SIG-M5 treated with dmso at 0.1 percent for 504 hours (cell line): ENCODE results near the gene MTFR1L.
"Not testable (repeated sequence)": the region's sequence is repeated elsewhere in the genome, so short reads cannot be mapped to it uniquely, and the experiment has no call there.

Experiments
- DNase-seq: peaks from one replicate; lab custom pipeline; 2025; ENCODE audit not compliant: unreplicated experiment; lab: John Stamatoyannopoulos, UW

Gene MTFR1L

DNA sequence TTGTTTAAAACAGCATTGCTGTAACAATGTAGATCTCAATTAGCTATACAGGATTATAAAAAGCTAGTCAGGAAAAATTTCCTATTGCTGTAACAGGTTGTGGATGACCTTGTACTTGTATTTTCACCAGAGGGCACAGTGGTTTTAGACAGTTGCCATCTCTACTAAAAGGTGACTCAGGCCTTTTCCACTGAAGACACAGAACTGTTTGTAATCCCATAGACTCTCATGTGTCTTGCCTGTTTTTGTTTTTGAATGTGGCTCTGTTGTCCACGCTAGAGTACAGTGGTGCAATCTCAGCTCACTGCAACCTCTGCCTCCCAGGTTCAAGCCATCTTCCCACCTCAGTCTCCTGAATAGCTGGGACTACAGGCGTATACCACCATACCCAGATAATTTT is 5.9 kb downstream of the MTFR1L start:
- DNase-seq = no peak

GRCh38 chr1:25826571-25826970 is 6.8 kb downstream of the MTFR1L start:
- DNase-seq = no peak

- no peak for DNase-seq
Observed at GRCh38 chr1:25828491-25828890, 8.7 kb downstream of the MTFR1L start.

DNA sequence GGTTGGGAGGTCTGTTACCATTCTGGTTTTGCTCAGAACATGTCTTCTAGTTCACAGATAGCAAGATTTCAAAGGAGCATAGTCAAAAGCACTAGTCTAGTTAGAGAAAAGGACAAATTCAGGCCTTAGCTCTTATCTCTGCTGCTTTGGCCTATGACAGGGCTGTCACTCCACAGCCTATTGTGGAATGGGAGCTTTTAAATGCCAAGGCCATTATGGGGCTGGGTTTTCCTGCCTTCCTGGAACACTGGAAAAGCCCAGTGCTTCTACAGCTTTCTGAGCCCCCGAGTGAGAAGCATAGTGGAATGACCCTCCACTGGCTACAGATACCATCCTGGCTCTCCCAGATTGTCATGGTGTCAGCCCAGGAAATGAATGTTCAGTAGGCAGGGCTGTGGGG is 9.3 kb downstream of the MTFR1L start:
- DNase-seq = no peak

DNA sequence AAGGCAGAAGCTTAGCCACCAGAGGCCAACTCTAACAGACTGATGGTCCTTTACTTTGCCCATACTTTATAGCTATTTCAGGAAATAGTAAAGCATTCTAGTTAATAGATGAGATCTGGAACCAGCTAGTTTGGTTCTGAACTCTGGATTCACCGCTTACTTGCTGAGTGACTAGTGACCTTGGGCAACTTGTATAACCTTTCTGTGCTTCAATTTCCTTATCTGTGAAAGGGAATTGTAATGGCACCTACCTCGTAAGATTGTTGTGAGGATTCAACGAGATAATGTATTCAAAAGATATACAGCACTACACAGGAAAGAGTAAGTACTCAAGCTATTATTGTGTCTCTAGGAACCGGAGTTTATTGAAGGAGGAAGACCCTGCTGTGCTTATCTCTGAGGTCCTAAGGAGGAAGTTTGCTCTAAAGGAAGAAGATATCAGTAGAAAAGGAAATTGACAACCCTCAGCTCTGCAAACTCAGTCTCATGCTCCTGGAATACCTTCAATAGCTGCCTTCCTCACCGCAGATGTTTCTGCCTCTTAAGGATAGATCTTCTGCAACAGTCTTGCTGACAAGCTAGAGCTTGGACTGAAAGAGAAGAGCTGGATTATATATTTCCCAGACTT is 11.9 kb downstream of the MTFR1L start:
- DNase-seq = no peak

DNA sequence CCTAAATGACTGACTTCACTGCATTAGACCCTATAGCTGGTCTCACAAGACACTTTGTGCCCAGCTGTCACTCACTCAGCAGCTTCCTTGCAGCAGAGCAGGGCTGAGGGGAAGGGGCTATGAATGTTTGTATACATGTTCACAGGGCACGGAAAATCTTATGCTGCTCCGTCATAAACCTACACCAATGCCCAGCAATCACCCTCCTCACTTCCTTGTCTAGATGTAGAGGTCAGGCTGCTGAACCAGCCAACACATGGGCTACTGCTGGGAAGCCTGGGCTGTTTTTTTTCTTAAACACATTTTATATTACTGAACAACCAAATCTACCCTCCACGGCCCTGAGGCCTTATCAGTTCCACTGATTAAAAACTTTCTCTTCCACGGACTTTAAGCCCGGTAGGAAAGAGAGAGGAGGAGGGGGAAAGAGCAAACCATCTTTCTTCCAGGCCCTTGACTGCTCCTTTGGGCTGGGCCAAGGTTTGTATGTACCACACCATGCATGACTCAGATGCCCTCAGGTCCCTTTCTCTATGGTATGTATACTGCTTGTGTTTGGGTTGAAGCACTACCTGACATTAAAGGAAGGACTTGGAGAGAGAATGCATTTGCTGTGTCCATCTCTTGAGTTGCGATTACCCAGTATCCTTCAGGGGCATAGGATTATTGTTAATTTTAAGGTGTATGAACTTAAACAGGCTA is 12.7 kb downstream of the MTFR1L start:
- DNase-seq = no peak

- DNase-seq = no peak
Observed at GRCh38 chr1:25833158-25833557, 13.4 kb downstream of the MTFR1L start.

GRCh38 chr1:25834894-25835293 is 15.1 kb downstream of the MTFR1L start:
- no peak for DNase-seq

- no peak for DNase-seq
Observed at GRCh38 chr1:25836695-25837094, 16.9 kb downstream of the MTFR1L start.

- no peak for DNase-seq
Observed at GRCh38 chr1:25837262-25837875, 17.6 kb downstream of the MTFR1L start.

GRCh38 chr1:25839808-25840207 is 20.1 kb downstream of the MTFR1L start:
- DNase-seq = not testable (repeated sequence)

- DNase-seq = no peak
Observed at GRCh38 chr1:25843483-25843882, 23.7 kb downstream of the MTFR1L start.

GRCh38 chr1:25844536-25845337 is 25.0 kb downstream of the MTFR1L start:
- DNase-seq = no peak

DNA sequence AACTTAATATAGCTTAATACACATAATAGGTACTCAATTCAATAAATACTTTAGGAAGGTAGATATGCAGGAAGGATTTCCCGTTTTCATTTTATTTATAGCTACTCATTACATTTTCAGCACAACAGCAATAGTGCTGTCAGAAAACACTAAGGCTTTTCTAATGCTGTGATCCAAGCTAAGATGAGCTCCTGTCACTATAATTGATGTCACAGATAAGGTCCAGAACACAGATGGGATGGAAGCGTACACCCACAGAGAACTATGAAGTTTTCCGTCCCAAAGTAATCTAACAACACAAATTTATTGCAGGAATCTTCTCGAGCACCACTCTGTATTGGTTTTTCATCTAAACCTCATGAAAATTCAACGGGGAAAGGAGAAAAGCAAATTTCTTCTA is 25.9 kb downstream of the MTFR1L start:
- DNase-seq = no peak

DNA sequence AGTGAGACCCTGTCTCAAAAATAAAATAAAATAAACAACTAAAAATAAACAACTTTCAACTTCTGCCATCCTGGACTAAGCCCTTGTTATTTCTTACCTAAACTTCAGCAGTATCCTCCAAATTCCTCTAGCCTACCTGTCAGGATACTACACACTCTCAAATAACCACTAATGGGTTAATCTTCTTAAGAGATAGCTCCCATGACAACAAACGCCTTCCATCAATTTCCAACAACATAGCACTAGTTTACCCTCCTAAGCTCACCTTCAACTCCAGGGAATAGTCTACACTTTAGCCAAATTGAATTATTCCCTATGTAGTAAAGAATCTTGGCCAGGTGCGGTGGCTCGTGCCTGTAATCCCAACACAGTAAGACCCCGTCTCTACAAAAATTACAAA is 28.2 kb downstream of the MTFR1L start:
- no peak for DNase-seq

GRCh38 chr1:25848531-25848930 is 28.8 kb downstream of the MTFR1L start:
- no peak for DNase-seq

DNA sequence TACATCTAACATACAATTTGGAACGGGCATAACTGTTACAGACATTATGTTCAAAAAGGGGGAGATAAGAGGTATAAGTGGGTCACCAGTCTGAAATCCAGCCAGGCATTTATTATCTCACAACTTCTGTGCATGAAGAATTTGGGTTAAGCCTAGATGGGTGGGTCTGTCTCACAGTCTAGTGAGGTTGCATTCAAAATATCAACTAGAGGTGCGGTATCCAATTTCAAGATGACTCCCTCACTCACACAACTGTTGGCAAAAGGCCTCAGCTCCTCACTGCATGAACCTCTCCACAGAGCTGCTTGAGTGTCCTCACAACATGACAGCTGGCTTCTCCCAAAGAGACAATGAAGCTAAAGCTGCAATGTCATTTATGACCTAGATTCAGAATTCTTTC is 34.8 kb downstream of the MTFR1L start:
- DNase-seq = no peak

DNA sequence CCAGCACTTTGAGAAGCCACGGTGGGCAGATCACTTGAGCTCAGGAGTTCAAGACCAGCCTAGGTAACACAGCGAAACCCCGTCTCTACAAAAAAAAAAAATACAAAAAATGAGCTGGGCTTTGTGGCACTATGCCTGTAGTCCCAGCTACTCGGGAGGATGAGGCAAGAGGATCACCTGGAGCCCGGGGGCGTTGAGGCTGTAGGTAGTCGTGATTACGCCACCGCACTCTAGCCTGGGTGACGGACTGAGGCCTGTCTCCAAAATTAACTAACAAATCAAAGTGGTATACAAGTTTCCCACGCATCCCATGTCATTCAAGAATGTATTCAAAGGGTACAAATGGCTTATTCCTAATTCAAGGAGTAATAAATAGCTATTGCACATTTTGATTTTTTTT is 37.1 kb downstream of the MTFR1L start:
- DNase-seq = no peak

DNA sequence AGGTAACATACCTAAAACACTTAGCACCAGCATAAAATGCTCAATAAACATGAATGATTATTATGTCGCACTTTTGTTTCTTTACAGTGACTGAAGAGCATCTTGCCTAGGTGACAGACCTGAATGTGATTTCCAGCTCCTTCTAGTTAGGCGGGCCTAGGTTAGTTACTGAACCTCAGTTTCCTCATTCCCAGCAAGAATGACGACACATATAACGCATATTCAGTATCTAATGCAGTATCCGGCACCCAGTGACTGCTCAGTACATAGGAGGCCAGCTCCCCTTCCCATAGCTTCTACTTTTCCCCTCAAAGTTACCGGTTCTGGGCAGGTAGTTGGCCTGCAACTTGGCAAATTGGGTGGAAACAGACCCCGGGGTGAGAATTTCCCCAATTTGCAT is 38.7 kb downstream of the MTFR1L start:
- DNase-seq = peak; percentile 60

DNA sequence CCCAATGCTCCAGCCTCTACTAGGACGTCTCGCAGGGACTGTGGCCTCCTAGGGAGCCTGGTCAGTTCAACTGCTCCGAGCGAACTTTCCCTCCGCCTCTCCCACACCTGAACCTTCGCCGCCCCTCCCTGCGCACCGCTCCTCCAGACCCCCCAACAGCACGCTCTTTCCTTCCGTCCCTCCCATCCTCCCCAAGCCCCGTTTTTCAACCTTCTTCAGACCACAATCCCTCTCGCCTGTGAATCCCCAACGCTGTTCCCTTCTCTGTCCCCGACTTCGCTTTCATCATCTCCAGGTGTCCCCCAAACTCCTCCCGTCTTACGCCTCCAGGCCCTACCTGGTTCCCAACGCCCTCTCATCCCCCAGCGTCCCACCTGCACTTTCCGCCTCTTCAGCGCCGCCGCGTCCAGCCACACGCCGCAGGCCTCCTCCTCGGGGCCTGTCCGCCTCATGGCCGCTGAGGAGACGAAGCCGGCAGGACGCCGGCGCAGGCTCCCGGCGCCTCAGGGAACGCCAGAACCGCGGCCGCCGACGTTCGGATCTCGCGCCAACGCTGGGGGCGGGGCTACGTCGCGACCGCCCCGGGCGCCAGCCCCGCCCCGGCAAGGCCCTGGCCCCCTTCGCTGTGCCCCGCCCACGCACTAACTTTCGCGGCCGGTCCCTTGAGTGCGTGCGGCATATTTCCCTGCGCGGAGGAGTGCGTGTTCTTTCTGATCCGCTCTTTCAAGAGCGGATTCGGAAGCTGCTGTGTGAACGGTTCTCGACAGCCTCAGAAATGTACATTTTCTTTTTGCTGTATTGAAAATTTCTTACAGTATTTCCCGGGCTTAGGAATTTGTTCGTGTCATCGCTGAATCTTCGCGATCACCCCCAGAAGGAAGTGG is 39.4 kb downstream of the MTFR1L start, which contains the start of gene AUNIP:
AUNIP (minus strand) TSS at position 552 of the 884 bp plus-strand sequence; CDS start at position 452, 100 bp downstream.
- DNase-seq = peak; percentile 78
